Endothelial cell of umbilical vein (primary cell): Measurements from ENCODE around the gene TSN. TPM values are rescaled to one million over a fixed set of nuclear protein-coding genes. Genes with fewer than 3 reads are reported as not detected.

ENCODE experiments used
- BruUV-seq: library from RNA; stranded (reverse); fragments of 400-500 nt; replicated peaks from 2 replicates; lab custom pipeline; 2021; lab: Mats Ljungman, UMichigan
- CTCF ChIA-PET: fragments of 300-600, 350-600 bp; sonication (Branson Sonifier 250); formaldehyde crosslinking; loops from one replicate; lab custom pipeline; 2021; ENCODE audit warnings: antibody characterized with exemption, inconsistent platforms; lab: Charles Lee
- POLR2A ChIA-PET: fragments of 300-600, 350-600 bp; sonication (Branson Sonifier 250); formaldehyde crosslinking; loops from one replicate; lab custom pipeline; 2021; ENCODE audit warnings: antibody characterized with exemption, inconsistent platforms; lab: Charles Lee
- DNase-seq: peaks from one replicate; pipeline ENCODE4 v3.0.0-alpha.2; 2011; ENCODE audit warnings: low read depth, low spot score
- FAIRE-seq: peaks from 2 replicates; lab custom pipeline; 2011; peaks lifted over from hg19 to GRCh38; lab: Jason Lieb, UNC
- H2AFZ ChIP-seq: 2 replicates; pipeline ENCODE4 v1.6.0; 2012; ENCODE audit warnings: low read depth, low read length, control low read depth, inconsistent platforms
- H3K27ac ChIP-seq: 2 replicates; pipeline ENCODE4 v1.5.1; 2011; ENCODE audit warnings: low read depth, mild to moderate bottlenecking, control low read depth, low read length, moderate library complexity; ENCODE audit not compliant: insufficient read depth
- H3K27me3 ChIP-seq, 2 experiments: 2 replicates each; pipeline versions ENCODE4 v1.6.0 to v1.6.1; 2011; ENCODE audit warnings: low read length in 2 of 2, mixed read lengths in 1 of 2; ENCODE audit not compliant: control insufficient read depth in 2 of 2, insufficient read depth in 2 of 2
- H3K36me3 ChIP-seq, 2 experiments: 2 replicates in 1 of 2; 3 replicates in 1 of 2; pipeline ENCODE4 v1.5.1; 2011; ENCODE audit warnings: low read length in 2 of 2, mild to moderate bottlenecking in 1 of 2, moderate library complexity in 1 of 2; ENCODE audit not compliant: control insufficient read depth in 2 of 2, insufficient read depth in 2 of 2; ENCODE audit errors: extremely low read depth in 1 of 2
- H3K4me1 ChIP-seq: 3 replicates; pipeline ENCODE4 v1.5.1; 2011; ENCODE audit warnings: mild to moderate bottlenecking, low read length; ENCODE audit not compliant: control insufficient read depth, insufficient read depth; ENCODE audit errors: extremely low read depth
- H3K4me2 ChIP-seq: 2 replicates; pipeline ENCODE4 v1.6.1; 2011; ENCODE audit warnings: low read length, control low read depth, mixed read lengths; ENCODE audit not compliant: insufficient read depth
- H3K4me3 ChIP-seq, 3 experiments: fragments of 200-600 bp in 1 of 3; sonication (generic), shearing (Covaris generic) in 1 of 3; replicated peaks in 1 of 3; 2 replicates each; pipeline ENCODE4 v1.5.1; 2011 to 2016; ENCODE audit warnings: control low read depth in 3 of 3, low read length in 3 of 3, mild to moderate bottlenecking in 2 of 3, inconsistent platforms in 1 of 3, low read depth in 1 of 3, moderate library complexity in 1 of 3; ENCODE audit not compliant: insufficient read depth in 1 of 3
- H3K79me2 ChIP-seq: 2 replicates; pipeline ENCODE4 v1.6.0; 2012; ENCODE audit warnings: low read length, inconsistent platforms; ENCODE audit not compliant: control insufficient read depth, insufficient read depth
- H3K9ac ChIP-seq: replicated peaks from 2 replicates; pipeline ENCODE3; 2011; ENCODE audit warnings: low read length, control low read depth; ENCODE audit not compliant: insufficient read depth; ENCODE audit errors: extremely low read depth
- H3K9me1 ChIP-seq: replicated peaks from 3 replicates; pipeline ENCODE4 v1.6.0; 2011; ENCODE audit warnings: mild to moderate bottlenecking, low read length; ENCODE audit not compliant: control insufficient read depth, insufficient read depth; ENCODE audit errors: extremely low read depth
- H3K9me3 ChIP-seq: replicated peaks from 2 replicates; pipeline ENCODE4 v1.5.1; 2012; ENCODE audit warnings: low read length, inconsistent platforms; ENCODE audit not compliant: control insufficient read depth, insufficient read depth
- H4K20me1 ChIP-seq: replicated peaks from 2 replicates; pipeline ENCODE3; 2011; ENCODE audit warnings: mild to moderate bottlenecking, low read length; ENCODE audit not compliant: control insufficient read depth, insufficient read depth; ENCODE audit errors: extremely low read depth
- CTCF ChIP-seq, 2 donors: IDR thresholded peaks; 1 replicate in 1 of 2; 2 replicates in 1 of 2; pipeline ENCODE4 v1.5.1; 2011; ENCODE audit warnings: low read length in 2 of 2, mild to moderate bottlenecking in 2 of 2, moderate library complexity in 2 of 2, control low read depth in 1 of 2, inconsistent platforms in 1 of 2, low read depth in 1 of 2; ENCODE audit not compliant: insufficient read depth in 1 of 2; ENCODE audit errors: extremely low read depth in 1 of 2
- EZH2 ChIP-seq: IDR thresholded peaks from 2 replicates; pipeline ENCODE4 v1.6.1; 2012; ENCODE audit warnings: borderline replicate concordance, low read depth, mild to moderate bottlenecking, moderate library complexity, low read length, inconsistent platforms; ENCODE audit not compliant: severe bottlenecking
- FOS ChIP-seq: IDR thresholded peaks from 2 replicates; pipeline ENCODE4 v1.6.1; 2011; ENCODE audit warnings: mild to moderate bottlenecking, low read length, moderate library complexity, borderline replicate concordance; ENCODE audit not compliant: insufficient read depth
- GATA2 ChIP-seq: IDR thresholded peaks from 2 replicates; pipeline ENCODE4 v1.7.0; 2011; ENCODE audit warnings: low read depth, mild to moderate bottlenecking, moderate library complexity, mixed read lengths, low read length; ENCODE audit not compliant: insufficient read length, insufficient read depth
- JUN ChIP-seq: IDR thresholded peaks from 2 replicates; pipeline ENCODE4 v1.6.1; 2011; ENCODE audit warnings: borderline replicate concordance, low read depth; ENCODE audit not compliant: insufficient read length, insufficient read depth
- MAX ChIP-seq: IDR thresholded peaks from 2 replicates; pipeline ENCODE4 v1.6.1; 2011; ENCODE audit not compliant: insufficient read depth, insufficient read length
- MYC ChIP-seq: IDR thresholded peaks from one replicate; pipeline ENCODE4 v1.6.1; 2011; ENCODE audit warnings: mild to moderate bottlenecking, low read depth, low read length
- POLR2A ChIP-seq: IDR thresholded peaks from 2 replicates; pipeline ENCODE4 v1.6.1; 2012; ENCODE audit warnings: low read depth, mild to moderate bottlenecking, control low read depth, low read length
- POLR2AphosphoS5 ChIP-seq: IDR thresholded peaks from 2 replicates; pipeline ENCODE4 v1.6.1; 2012; ENCODE audit warnings: low read depth, mild to moderate bottlenecking, control low read depth, low read length, moderate library complexity; ENCODE audit not compliant: insufficient read depth
- dilution Hi-C: fragments of 300-500 bp; cut with MboI; formaldehyde crosslinking; loops from one replicate; pipeline ENCODE4 v1.15.0; 2019; ENCODE audit warnings: low sequenced_read_pairs; ENCODE audit not compliant: extremely low pct_ligation_motif_present
- intact Hi-C: fragments of 100-400 bp; cut with micrococcal nuclease; formaldehyde crosslinking; loops from one replicate; pipeline ENCODE4 v1.10.0; 2022
- polyA plus RNA-seq, 4 experiments: library from polyadenylated mRNA; depleted of rRNA in 3 of 4; stranded (reverse) in 3 of 4; unstranded in 1 of 4; fragments of >200 nt; gene quantifications; 2 replicates each; pipeline versions ENCODE4 v1.2.1 to v1.2.3, GENCODE V29; 2011 to 2012; ENCODE audit warnings: missing spikeins in 1 of 4
- total RNA-seq: library from RNA; stranded (reverse); gene quantifications from 2 replicates; pipeline ENCODE4 v1.2.3, GENCODE V29; 2021

Gene TSN
- total and polyA plus RNA-seq, 2 donors (not counting 3 experiments of a cell fraction or from before 2014, with no cell fraction given): 33.2 to 76.1 TPM

DNA sequence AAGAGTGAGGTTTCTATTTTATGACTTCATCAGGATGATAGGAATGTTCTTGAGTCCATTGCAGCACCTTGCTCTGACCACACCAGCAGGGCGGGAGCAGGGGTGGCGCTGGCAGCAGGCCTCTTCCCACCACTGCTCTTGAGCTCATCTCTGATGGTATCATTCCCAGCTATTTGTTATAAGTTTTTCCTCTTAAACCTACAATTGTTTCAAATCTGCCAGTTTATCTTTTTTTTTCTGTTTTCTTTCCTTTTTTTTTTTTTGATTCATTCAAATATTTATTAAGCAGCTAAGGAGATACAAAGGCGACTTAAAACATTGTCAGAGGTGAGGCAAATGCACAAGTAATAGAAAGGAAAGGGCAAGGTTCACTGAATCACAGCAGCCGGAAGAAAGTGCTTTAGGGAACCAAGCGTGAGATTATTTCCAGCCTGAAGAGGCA is 47.5 kb upstream of the TSN start:
- no peak for FAIRE-seq
- no peak overlapping the region for H3K27ac ChIP-seq
- POLR2A ChIA-PET: no interaction called here
- no peaks in the 10 kb centered on the region for H3K36me3 ChIP-seq
- no TSS peak for BruUV-seq
- dilution Hi-C loops: no loop called here
- H3K9me3 ChIP-seq: no peaks in the 10 kb centered on the region
- TF ChIP-seq MAX: no peak
- no peak for TF ChIP-seq JUN
- TF ChIP-seq FOS: no peak
- no peak for TF ChIP-seq GATA2
- no peak for TF ChIP-seq MYC
- TF ChIP-seq POLR2A: no peak
- no peak for TF ChIP-seq CTCF (IDR thresholded peaks at IDR 0.05; ENCODE audit: extremely low read depth in 1 of 2, insufficient read depth in 1 of 2, low read depth in 1 of 2, low read length in 2 of 2)
- TF ChIP-seq EZH2: no peak
- TF ChIP-seq POLR2AphosphoS5: no peak
- no peak overlapping the region for H3K9ac ChIP-seq
- H3K4me3 ChIP-seq: no peak overlapping the region
- intact Hi-C loops: no loop called here
- no peaks in the 10 kb centered on the region for H3K4me1 ChIP-seq
- CTCF ChIA-PET: no interaction called here
- no peak for DNase-seq
- no peak overlapping the region for H3K4me2 ChIP-seq
- no peak overlapping the region for H2AFZ ChIP-seq
- H3K9me1 ChIP-seq: no peaks in the 10 kb centered on the region
- no peaks in the 10 kb centered on the region for H3K79me2 ChIP-seq
- H4K20me1 ChIP-seq: no peaks in the 10 kb centered on the region
- peaks cover 3 to 10% of the 10 kb centered on the region in 2 experiments for H3K27me3 ChIP-seq
